Measurements from ENCODE around the gene BIRC6. TPM values are rescaled to one million over a fixed set of nuclear protein-coding genes. Genes with fewer than 3 reads are reported as not detected.

BIRC6 gene
- total and polyA plus RNA-seq, 2 donors (not counting 1 experiment from before 2014, with no cell fraction given): 41.7 to 166 TPM

- H3K4me2 ChIP-seq (replicated peaks; ENCODE audit: low read depth, low read length, poor library complexity, severe bottlenecking): no peak overlapping the region
- no peak for TF ChIP-seq CTCF (IDR thresholded peaks at IDR 0.05)
- no peak for TF ChIP-seq EZH2 (IDR thresholded peaks at IDR 0.05; ENCODE audit: borderline replicate concordance, insufficient read depth, low read depth, low read length, poor library complexity, severe bottlenecking)
- no peak overlapping the region for H3K27ac ChIP-seq (ENCODE audit: low read length in 2 of 2)
- CTCF ChIA-PET: no interaction called here
- Mint-ChIP-seq H3K4me3 (no peak overlapping the region), H3K27ac (no peak overlapping the region), H3K9me3 (ENCODE audit: insufficient read depth) (no peaks in the 10 kb centered on the region), H3K27me3 (no peaks in the 10 kb centered on the region), H3K4me1 (peaks cover 16% of the 10 kb centered on the region)
- ATAC-seq (ENCODE audit: low read depth) (no peak), DNase-seq (no peak)
- WGBS (ENCODE audit: insufficient coverage): 100% methylated on average over 2 of the region's 5 CpGs
- no peak overlapping the region for H3K9ac ChIP-seq (ENCODE audit: low read length)
- H2AFZ ChIP-seq (ENCODE audit: insufficient read depth, low read depth, low read length, poor library complexity, severe bottlenecking): no peak overlapping the region
- peaks cover 39% of the 10 kb centered on the region for H3K79me2 ChIP-seq (ENCODE audit: control insufficient read depth, insufficient read depth, low read length)
- H3K4me3 ChIP-seq (ENCODE audit: control extremely low read depth in 1 of 5, extremely low read depth in 1 of 5, insufficient read depth in 1 of 5, low read depth in 2 of 5, low read length in 4 of 5): no peak overlapping the region
- H3K4me1 ChIP-seq (ENCODE audit: control insufficient read depth in 2 of 2, insufficient read depth in 2 of 2, low read length in 2 of 2): peaks cover 0 to under 1% of the 10 kb centered on the region in 2 donors
- H4K20me1 ChIP-seq (ENCODE audit: control insufficient read depth, insufficient read depth, low read length, poor library complexity, severe bottlenecking): peaks cover 12% of the 10 kb centered on the region
- no peaks in the 10 kb centered on the region for H3K9me3 ChIP-seq (ENCODE audit: control extremely low read depth in 1 of 3, control insufficient read depth in 2 of 3, insufficient read depth in 1 of 3, low read length in 2 of 3)
- no peaks in the 10 kb centered on the region for H3K27me3 ChIP-seq (replicated peaks in 1 of 4; ENCODE audit: control extremely low read depth in 1 of 4, control insufficient read depth in 3 of 4, insufficient read depth in 4 of 4, low read length in 3 of 4)
- POLR2A ChIA-PET: no interaction called here
- intact Hi-C loops (cut with micrococcal nuclease): no loop called here
- peaks cover 0 to 37% of the 10 kb centered on the region in 2 experiments for H3K36me3 ChIP-seq (replicated peaks in 1 of 2; ENCODE audit: control extremely low read depth in 1 of 2, control insufficient read depth in 1 of 2, extremely low read depth in 1 of 2, insufficient read depth in 2 of 2, low read length in 1 of 2)
Measured at GRCh38 chr2:32430804-32431203, 74.0 kb downstream of the BIRC6 start.

GRCh38 chr2:32436150-32436549 is 79.3 kb downstream of the BIRC6 start:
- whole genome bisulfite sequencing (ENCODE audit: insufficient coverage): no CpG with 5 or more reads among the region's 6 CpGs
- no peak overlapping the region for H3K4me3 Mint-ChIP-seq
- peaks cover 5 to 65% of the 10 kb centered on the region in 2 experiments for H3K36me3 ChIP-seq (replicated peaks in 1 of 2; ENCODE audit: control extremely low read depth in 1 of 2, control insufficient read depth in 1 of 2, extremely low read depth in 1 of 2, insufficient read depth in 2 of 2, low read length in 1 of 2)
- H3K4me1 Mint-ChIP-seq: no peaks in the 10 kb centered on the region
- H2AFZ ChIP-seq (ENCODE audit: insufficient read depth, low read depth, low read length, poor library complexity, severe bottlenecking): no peak overlapping the region
- H3K27ac ChIP-seq (ENCODE audit: low read length in 2 of 2): no peak overlapping the region
- no peaks in the 10 kb centered on the region for H3K4me1 ChIP-seq (ENCODE audit: control insufficient read depth in 2 of 2, insufficient read depth in 2 of 2, low read length in 2 of 2)
- ATAC-seq (ENCODE audit: low read depth) (no peak), DNase-seq (no peak)
- no peaks in the 10 kb centered on the region for H3K27me3 ChIP-seq (replicated peaks in 1 of 4; ENCODE audit: control extremely low read depth in 1 of 4, control insufficient read depth in 3 of 4, insufficient read depth in 4 of 4, low read length in 3 of 4)
- H3K79me2 ChIP-seq (ENCODE audit: control insufficient read depth, insufficient read depth, low read length): peaks cover 14% of the 10 kb centered on the region
- H4K20me1 ChIP-seq (ENCODE audit: control insufficient read depth, insufficient read depth, low read length, poor library complexity, severe bottlenecking): no peaks in the 10 kb centered on the region
- ChIA-PET CTCF (no interaction called here), POLR2A (no interaction called here)
- H3K4me3 ChIP-seq (ENCODE audit: control extremely low read depth in 1 of 5, extremely low read depth in 1 of 5, insufficient read depth in 1 of 5, low read depth in 2 of 5, low read length in 4 of 5): no peak overlapping the region
- H3K27ac Mint-ChIP-seq: no peak overlapping the region
- no peaks in the 10 kb centered on the region for H3K9me3 ChIP-seq (ENCODE audit: control extremely low read depth in 1 of 3, control insufficient read depth in 2 of 3, insufficient read depth in 1 of 3, low read length in 2 of 3)
- no peak overlapping the region for H3K9ac ChIP-seq (ENCODE audit: low read length)
- intact Hi-C loops (cut with micrococcal nuclease): no loop called here
- no peaks in the 10 kb centered on the region for H3K9me3 Mint-ChIP-seq (ENCODE audit: insufficient read depth)
- no peaks in the 10 kb centered on the region for H3K27me3 Mint-ChIP-seq
- no peak overlapping the region for H3K4me2 ChIP-seq (replicated peaks; ENCODE audit: low read depth, low read length, poor library complexity, severe bottlenecking)
- TF ChIP-seq CTCF (IDR thresholded peaks at IDR 0.05) (no peak), EZH2 (IDR thresholded peaks at IDR 0.05; ENCODE audit: borderline replicate concordance, insufficient read depth, low read depth, low read length, poor library complexity, severe bottlenecking) (no peak)
